Activated T-cell treated with anti-CD3 and anti-CD28 coated beads, Interleukin-2, amount 50 U/mL, for 72 hours (primary cell): ENCODE measurements around the gene ELAVL3. TPM values are rescaled to one million over a fixed set of nuclear protein-coding genes. Genes with fewer than 3 reads are reported as not detected.
A peak's percentile ranks its signal among the peaks of the same experiment; 100 is the strongest.
"Not testable (repeated sequence)": the region's sequence is repeated elsewhere in the genome, so short reads cannot be mapped to it uniquely, and the experiment has no call there.

Experiments
- ATAC-seq, 2 donors: fragments of 150-1000 bp; cut with Tn5 transposase; replicated peaks in 1 of 2; 2 replicates each; pipeline ENCODE4 v1.10.0; 2021; ENCODE audit warnings: moderate library complexity in 2 of 2, mild to moderate bottlenecking in 1 of 2
- DNase-seq, 2 donors: peaks; one replicate each; pipeline ENCODE4 v3.0.0; 2021 to 2022; ENCODE audit warnings: mixed read lengths in 1 of 2
- H3K27ac Mint-ChIP-seq: one replicate; pipeline ENCODE4 v1.8.0; 2022; ENCODE audit warnings: mild to moderate bottlenecking, moderate library complexity, mixed read lengths
- H3K27me3 Mint-ChIP-seq: one replicate; pipeline ENCODE4 v1.8.0; 2022; ENCODE audit warnings: low read depth, mixed read lengths
- H3K36me3 Mint-ChIP-seq, 2 donors: one replicate each; pipeline ENCODE4 v1.8.0; 2022; ENCODE audit warnings: mixed read lengths in 2 of 2, mild to moderate bottlenecking in 1 of 2; ENCODE audit not compliant: insufficient read depth in 2 of 2
- H3K4me1 Mint-ChIP-seq: one replicate; pipeline ENCODE4 v1.8.0; 2022; ENCODE audit warnings: low read depth, mixed read lengths
- H3K4me3 Mint-ChIP-seq, 2 donors: one replicate each; pipeline ENCODE4 v1.8.0; 2022; ENCODE audit warnings: mild to moderate bottlenecking in 2 of 2, mixed read lengths in 2 of 2, moderate library complexity in 2 of 2
- H3K9me3 Mint-ChIP-seq, 2 donors: one replicate each; pipeline ENCODE4 v1.8.0; 2022; ENCODE audit warnings: mixed read lengths in 2 of 2
- total RNA-seq, 2 donors: library from RNA; stranded (reverse); gene quantifications; one replicate each; pipeline ENCODE4 v1.2.3, GENCODE V29; 2022

ELAVL3 gene
- total RNA-seq, 2 donors from 2014 or later = 0.48 TPM; not detected in 1

DNA sequence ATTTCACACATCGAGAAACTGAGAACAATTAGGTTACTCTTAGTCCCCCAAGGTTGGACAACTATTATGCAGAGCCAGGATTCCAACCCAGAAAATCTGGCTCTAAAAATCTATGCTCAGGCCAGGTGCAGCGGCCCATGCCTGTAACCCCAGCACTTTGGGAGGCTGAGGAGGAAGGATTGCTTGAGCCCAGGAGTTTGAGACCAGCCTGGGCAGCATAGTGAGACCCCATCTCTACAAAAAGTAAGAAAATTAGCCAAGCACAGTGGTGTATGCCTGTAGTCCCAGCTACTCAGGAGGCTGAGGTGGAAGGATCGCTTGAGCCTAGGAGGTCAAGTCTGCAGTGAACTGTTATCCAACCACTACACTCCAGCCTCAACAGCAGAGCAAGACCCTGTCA is 47.3 kb downstream of the ELAVL3 start:
- H3K4me3 Mint-ChIP-seq, DNase-seq: not testable (repeated sequence)

DNA sequence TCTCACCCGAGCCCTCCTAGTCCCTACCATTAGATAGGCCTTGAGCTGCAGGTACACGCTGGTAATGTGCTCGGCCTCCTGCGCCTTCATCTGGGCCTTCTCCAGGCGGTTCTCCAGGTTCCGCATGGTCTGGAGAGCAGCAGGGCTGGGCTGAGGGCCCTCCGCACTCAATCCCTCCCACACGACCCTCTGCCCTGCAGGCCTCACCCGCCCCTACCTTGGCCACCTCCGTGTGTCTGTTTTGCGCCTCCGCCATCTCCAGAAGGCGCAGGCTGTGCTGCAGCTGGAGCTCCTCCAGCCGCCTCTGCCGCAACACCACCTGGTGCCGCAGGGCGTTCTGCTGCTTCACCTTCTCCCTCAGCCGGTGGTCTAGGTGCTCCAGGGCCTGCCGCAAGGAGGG is 54.2 kb downstream of the ELAVL3 start:
- Mint-ChIP-seq H3K9me3 (no peaks in the 10 kb centered on the region), H3K4me3 (no peak overlapping the region), H3K4me1 (peaks cover 24% of the 10 kb centered on the region), H3K27ac (no peak overlapping the region), H3K36me3 (no peaks in the 10 kb centered on the region), H3K27me3 (peaks cover 23% of the 10 kb centered on the region)
- no peak for DNase-seq
- no peak for ATAC-seq

More for the DNA sequence above, 47.3 kb downstream of the ELAVL3 start:
- not testable (repeated sequence) for ATAC-seq, H3K27me3 Mint-ChIP-seq, H3K9me3 Mint-ChIP-seq, H3K27ac Mint-ChIP-seq
- Mint-ChIP-seq H3K4me1 (peaks cover 31% of the 10 kb centered on the region), H3K36me3 (peaks cover 6 to 10% of the 10 kb centered on the region in 2 donors)

DNA sequence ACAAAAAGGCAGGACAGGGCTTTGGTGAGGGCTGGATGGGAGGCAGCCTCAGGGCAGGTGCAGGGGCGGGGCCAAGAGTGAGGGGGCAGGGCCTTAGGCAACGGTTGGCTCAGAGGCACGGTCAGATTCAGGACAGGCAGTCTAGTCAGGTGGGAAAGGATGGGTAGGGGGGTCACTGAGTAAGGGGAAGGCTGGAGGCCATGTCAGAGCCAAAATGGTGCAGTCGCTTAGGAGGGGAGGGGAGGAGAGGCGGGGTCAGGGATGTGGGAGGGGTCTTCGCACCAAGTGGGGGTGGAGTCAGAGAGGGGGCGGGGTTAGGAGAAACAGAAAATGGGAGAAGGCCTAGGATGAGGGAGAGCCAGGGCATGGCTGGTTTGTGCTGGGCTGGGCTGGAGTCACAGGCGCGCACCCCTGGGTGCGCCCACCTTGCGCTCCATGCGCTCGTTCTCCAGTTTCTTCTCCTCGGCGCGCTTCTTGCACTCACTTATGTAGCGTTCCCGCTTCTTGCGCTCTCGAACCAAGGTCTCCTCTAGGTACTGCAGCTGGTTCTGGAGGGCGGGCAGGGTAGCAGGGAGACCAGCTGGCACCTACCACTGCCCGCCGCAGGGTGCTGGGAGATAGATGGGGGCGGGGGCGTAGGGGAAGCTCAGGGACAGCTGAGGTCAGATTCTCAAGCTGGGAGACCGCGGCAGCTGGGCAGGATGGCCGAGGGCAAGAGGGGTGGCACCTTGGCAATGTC is 55.0 kb downstream of the ELAVL3 start:
- no peaks in the 10 kb centered on the region for H3K36me3 Mint-ChIP-seq
- ATAC-seq (no peak), DNase-seq (no peak)
- H3K4me1 Mint-ChIP-seq = peaks cover 32% of the 10 kb centered on the region
- H3K4me3 Mint-ChIP-seq = no peak overlapping the region
- no peak overlapping the region for H3K27ac Mint-ChIP-seq
- H3K27me3 Mint-ChIP-seq = peaks cover 30% of the 10 kb centered on the region
- H3K9me3 Mint-ChIP-seq = no peaks in the 10 kb centered on the region

- Mint-ChIP-seq H3K4me3 (no peak overlapping the region), H3K4me1 (peaks cover 43% of the 10 kb centered on the region), H3K27me3 (peaks cover 50% of the 10 kb centered on the region), H3K27ac (no peak overlapping the region), H3K9me3 (no peaks in the 10 kb centered on the region), H3K36me3 (no peaks in the 10 kb centered on the region)
- ATAC-seq = no peak
- no peak for DNase-seq
These were observed 57.1 kb downstream of the ELAVL3 start for GRCh38 chr19:11423791-11424181.

- no peaks in the 10 kb centered on the region for H3K36me3 Mint-ChIP-seq
- H3K4me1 Mint-ChIP-seq = peaks cover 43% of the 10 kb centered on the region
- no peak overlapping the region for H3K27ac Mint-ChIP-seq
- ATAC-seq (no peak), DNase-seq (no peak)
- no peaks in the 10 kb centered on the region for H3K9me3 Mint-ChIP-seq
- peak overlapping the region; percentile 72 to 84 for H3K4me3 Mint-ChIP-seq
- peaks cover 55% of the 10 kb centered on the region for H3K27me3 Mint-ChIP-seq
These were observed 57.6 kb downstream of the ELAVL3 start for GRCh38 chr19:11423164-11423790.

- peak; percentile 77 to 78 for DNase-seq
- H3K27me3 Mint-ChIP-seq = peaks cover 60% of the 10 kb centered on the region
- peaks cover 43% of the 10 kb centered on the region for H3K4me1 Mint-ChIP-seq
- no peaks in the 10 kb centered on the region for H3K36me3 Mint-ChIP-seq
- peak; percentile 79 to 82 for ATAC-seq
- H3K4me3 Mint-ChIP-seq = peak overlapping the region; percentile 72 to 84
- no peaks in the 10 kb centered on the region for H3K9me3 Mint-ChIP-seq
- H3K27ac Mint-ChIP-seq = no peak overlapping the region
These were observed 58.4 kb downstream of the ELAVL3 start for GRCh38 chr19:11422163-11423065.

DNA sequence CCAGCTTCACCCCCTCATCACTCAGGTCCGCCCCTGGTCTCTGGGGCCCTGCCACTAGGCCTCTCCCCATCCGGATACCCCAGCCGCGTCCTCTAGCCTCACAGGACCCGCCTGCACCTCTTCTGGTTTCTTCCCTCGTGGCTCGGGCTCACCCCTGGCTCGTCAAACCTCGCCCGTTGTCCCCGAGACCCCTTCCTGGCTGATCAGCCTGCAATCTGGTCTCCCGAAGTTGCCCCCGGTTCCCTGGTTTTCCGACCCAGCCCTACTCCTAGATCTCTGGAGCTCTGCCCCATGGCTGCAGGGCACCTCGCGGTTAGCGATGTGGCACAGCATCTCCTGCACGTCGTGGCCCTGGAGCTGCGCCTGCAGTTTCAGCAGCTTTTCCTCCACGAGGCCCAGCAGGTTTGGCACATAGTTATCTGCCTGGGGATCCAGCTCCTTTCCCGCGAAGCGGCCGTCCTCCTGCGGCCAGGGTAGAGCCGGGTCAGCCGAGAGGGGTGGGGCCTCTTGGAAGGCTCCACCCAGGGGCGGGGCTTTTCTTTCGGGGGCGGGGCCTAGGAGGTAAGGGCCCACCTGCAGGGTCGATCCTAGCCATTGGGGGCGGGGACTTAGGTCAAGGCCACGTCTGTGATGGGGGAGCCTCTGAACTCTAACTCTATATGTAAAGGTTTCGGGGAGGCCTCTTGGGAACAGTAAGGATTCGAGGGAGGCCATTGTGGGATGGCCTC is 59.3 kb downstream of the ELAVL3 start:
- peaks cover 43% of the 10 kb centered on the region for H3K4me1 Mint-ChIP-seq
- peaks cover 64% of the 10 kb centered on the region for H3K27me3 Mint-ChIP-seq
- peak; percentile 62 to 67 for ATAC-seq
- H3K36me3 Mint-ChIP-seq = no peaks in the 10 kb centered on the region
- H3K27ac Mint-ChIP-seq = no peak overlapping the region
- H3K9me3 Mint-ChIP-seq = no peaks in the 10 kb centered on the region
- peak; percentile 62 to 65 for DNase-seq
- peak overlapping the region; percentile 72 to 84 for H3K4me3 Mint-ChIP-seq

DNA sequence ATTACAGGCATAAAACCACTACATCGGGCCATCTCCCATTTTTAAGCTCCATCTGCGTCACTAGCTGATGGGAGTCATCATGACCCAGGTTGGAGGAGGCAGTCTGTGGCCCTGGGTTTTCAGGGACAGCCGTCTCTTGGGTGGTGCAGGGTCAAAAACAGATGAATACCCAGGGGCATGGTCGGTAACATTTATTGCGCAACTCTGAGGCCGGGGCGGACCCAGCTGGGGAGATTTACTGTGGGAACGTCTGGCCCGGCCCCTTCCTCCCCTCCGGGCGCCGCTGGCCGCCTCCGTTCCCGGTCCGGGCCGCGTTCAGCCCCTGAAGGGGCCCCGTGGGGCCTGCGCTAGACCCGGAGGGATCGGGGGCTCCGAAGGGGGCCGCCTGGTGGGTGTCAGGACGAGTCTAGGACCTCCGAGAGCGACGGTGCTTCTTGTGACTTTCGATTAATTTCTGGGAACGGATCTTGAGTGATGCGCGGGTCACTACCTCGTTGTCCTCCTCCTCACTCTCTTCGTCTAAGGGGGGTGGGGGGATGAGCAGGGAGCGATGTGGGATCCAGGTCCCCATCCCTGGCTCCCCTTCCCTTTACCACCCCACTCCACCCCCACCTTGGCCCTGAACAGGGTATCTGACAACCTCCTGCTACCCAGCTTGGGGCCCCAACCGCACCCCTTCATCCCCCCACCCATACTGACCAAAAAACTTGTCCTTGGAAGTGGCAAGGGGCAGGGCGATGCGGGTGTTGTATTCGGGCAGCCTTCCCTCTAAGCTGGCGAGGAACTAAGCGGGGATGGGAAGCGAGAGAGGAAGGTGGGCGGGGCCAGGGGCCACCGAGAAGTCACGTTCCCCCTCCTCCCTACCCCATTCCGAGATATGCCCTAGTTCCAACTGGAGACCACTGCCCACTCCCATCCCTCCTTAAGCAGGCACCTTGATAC is 60.1 kb downstream of the ELAVL3 start:
- no peak overlapping the region for H3K27ac Mint-ChIP-seq
- no peak for ATAC-seq
- peaks cover 43% of the 10 kb centered on the region for H3K4me1 Mint-ChIP-seq
- H3K9me3 Mint-ChIP-seq = no peaks in the 10 kb centered on the region
- peak overlapping the region; percentile 72 to 84 for H3K4me3 Mint-ChIP-seq
- no peak for DNase-seq
- no peaks in the 10 kb centered on the region for H3K36me3 Mint-ChIP-seq
- peaks cover 69% of the 10 kb centered on the region for H3K27me3 Mint-ChIP-seq

DNA sequence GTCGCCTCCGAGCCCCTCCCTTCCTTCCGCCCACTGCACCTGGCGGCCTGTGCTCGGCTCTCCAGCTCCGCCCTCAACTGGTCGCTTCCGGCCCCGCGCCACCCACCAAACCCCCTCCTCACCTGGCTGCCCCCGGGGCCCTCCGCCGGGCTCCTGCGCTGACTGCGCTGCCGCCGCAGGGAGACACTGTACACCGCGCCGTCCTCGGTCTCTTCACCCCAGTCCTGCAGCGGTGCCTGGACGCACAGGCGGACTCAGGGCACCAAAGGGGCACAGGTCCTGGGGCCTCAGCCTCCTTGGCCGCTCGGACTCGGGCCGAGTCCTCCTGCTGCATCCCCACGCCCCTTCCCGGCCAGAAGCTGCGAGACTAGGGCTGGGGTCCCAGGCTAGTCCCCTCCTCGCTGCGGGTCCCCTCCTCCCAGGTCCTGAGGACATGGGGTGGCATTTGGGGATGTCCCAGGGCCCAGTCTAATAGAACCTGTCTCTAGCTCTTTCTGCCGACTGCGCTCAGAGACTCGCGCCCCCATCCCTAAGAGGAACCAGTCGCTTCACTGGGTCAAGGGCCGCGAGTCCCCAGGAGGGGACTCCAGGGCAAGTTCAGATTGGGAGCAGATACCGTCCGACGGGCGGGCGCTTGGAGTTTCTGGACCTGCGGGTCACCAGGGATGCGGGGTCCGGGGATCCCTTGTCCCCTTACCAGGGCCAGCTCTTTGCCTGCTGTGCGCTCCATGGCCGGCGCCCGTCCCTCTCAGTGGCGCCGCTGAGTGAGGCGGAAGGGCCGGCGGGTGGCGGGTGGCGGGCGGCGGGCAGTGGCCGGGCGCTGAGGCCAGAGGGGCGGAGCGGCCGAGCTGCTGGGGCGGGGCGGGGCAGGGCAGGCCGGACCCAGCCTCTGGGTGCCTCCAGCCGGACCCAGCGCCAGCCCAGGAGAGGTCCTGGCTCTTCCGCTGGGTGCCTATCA is 62.0 kb downstream of the ELAVL3 start, which contains the start of gene RGL3:
Gene RGL3 (minus strand): TSS at position 766 of the 958 bp plus-strand sequence. CDS start 36 bp downstream, at position 730.
- DNase-seq = no peak

DNA sequence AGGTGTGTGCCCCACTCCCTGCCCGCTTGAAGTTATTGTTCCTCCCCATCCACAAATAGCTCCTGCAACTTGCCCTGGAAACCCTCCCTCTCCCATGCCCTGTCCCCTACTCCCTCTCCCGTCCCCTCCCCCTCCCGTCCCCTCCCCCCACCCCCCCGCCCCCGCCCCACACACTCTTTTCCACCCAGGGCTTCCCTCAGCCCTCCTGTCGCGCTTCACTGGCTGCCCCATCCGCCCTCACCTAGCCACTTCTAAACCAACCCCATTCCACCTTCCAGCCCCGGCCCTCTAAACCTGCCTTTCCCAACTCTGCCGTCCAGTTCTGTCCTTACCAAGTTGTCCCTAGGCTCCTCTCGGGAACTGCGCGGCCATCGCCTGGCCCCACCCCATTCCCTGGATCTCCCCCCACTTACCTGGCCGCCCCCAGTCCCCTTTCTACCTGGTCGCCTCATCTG is 62.7 kb downstream of the ELAVL3 start:
- peaks cover 34% of the 10 kb centered on the region for H3K4me1 Mint-ChIP-seq
- peaks cover 58% of the 10 kb centered on the region for H3K27me3 Mint-ChIP-seq
- H3K4me3 Mint-ChIP-seq = no peak overlapping the region
- no peaks in the 10 kb centered on the region for H3K9me3 Mint-ChIP-seq
- H3K36me3 Mint-ChIP-seq = no peaks in the 10 kb centered on the region
- ATAC-seq = no peak
- no peak for DNase-seq
- no peak overlapping the region for H3K27ac Mint-ChIP-seq

More for the DNA sequence above, 62.0 kb downstream of the ELAVL3 start, which contains the start of gene RGL3:
- ATAC-seq = no peak
- H3K4me3 Mint-ChIP-seq = peak within 1 kb of the TSS; percentile 39 to 84
- H3K27ac Mint-ChIP-seq = no peak within 1 kb of the TSS
- H3K4me1 Mint-ChIP-seq = peaks cover 41% of the 10 kb centered on the region
- no peaks in the 10 kb centered on the region for H3K36me3 Mint-ChIP-seq
- peaks cover 65% of the 10 kb centered on the region for H3K27me3 Mint-ChIP-seq
- H3K9me3 Mint-ChIP-seq = no peaks in the 10 kb centered on the region
